Activated T-cell treated with anti-CD3 and anti-CD28 coated beads for 1 hour (primary cell): ENCODE data around the gene FAM50A.

Experiments used
- DNase-seq: peaks from one replicate; pipeline ENCODE4 v3.0.0-alpha.2; 2020; ENCODE audit warnings: low read depth

Gene FAM50A

DNA sequence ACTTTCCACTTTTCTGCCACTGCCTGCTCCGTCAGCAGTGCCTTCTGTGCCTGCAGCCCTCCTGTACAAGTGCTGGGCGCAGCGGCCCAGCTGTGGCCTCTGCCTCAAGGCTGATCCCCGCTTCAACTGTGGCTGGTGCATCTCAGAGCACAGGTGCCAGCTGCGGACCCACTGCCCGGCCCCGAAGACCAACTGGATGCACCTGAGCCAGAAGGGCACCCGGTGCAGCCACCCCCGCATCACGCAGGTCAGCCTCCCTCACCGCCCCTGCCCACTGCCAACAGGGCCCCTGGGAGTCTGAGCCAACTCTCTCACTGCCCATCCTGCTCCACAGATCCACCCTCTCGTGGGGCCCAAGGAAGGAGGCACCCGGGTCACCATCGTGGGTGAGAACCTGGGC is 21.7 kb downstream of the FAM50A start:
- DNase-seq = no peak

DNA sequence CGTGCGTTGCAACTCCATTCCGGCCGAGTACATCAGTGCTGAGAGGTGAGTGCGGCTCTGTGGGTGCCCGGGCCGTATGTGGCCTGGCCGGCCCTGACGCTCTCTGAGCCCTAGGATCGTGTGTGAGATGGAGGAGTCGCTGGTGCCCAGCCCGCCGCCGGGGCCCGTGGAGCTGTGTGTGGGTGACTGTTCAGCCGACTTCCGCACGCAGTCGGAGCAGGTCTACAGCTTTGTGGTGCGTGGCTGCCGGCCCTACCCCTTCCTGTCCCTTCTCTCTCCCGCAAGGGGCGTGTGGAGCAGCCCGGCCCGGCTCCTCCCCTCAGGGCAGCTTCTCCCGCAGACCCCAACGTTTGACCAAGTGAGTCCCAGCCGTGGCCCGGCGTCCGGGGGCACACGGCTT is 22.1 kb downstream of the FAM50A start:
- DNase-seq = no peak

DNA sequence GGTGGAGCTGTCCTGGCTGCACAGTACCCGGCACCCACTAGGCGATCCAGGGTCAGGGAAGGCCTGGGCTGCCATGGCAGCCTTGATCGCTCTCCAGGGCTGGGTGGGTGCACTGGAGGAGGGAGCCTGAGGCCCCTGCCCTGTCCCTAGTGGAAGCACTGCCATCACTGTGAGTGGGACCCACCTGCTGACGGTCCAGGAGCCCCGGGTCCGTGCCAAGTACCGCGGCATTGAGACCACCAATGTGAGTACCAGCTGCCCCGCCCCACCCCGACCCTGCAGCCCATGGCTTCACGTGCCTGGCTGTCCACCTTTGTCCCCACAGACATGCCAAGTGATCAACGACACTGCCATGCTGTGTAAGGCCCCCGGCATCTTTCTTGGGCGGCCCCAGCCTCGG is 23.0 kb downstream of the FAM50A start:
- DNase-seq = no peak

DNA sequence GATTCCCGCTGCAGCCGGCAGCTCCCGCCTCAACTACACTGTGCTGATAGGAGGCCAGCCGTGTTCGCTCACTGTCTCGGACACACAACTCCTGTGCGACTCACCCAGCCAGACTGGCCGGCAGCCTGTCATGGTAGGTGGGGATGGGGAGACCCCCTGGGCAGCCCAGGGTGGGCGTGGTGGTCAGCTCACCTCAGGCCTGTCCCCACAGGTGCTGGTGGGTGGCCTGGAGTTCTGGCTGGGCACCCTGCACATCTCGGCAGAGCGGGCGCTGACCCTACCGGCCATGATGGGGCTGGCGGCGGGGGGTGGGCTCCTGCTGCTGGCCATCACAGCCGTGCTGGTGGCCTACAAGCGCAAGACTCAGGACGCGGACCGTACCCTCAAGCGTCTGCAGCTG is 23.6 kb downstream of the FAM50A start:
- no peak for DNase-seq

DNA sequence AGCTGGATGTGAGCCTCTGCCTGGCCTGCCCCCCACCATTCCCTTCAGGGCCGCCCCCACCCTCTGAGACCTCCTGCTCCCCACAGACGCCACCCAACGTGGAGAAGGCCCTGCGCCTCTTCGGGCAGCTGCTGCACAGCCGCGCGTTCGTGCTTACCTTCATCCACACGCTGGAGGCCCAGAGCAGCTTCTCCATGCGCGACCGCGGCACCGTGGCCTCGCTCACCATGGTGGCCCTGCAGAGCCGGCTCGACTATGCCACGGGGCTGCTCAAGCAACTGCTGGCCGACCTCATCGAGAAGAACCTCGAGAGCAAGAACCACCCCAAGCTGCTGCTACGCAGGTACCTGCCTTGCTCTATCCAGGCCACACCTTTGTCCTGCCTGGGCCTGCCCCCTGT is 24.3 kb downstream of the FAM50A start:
- no peak for DNase-seq

DNA sequence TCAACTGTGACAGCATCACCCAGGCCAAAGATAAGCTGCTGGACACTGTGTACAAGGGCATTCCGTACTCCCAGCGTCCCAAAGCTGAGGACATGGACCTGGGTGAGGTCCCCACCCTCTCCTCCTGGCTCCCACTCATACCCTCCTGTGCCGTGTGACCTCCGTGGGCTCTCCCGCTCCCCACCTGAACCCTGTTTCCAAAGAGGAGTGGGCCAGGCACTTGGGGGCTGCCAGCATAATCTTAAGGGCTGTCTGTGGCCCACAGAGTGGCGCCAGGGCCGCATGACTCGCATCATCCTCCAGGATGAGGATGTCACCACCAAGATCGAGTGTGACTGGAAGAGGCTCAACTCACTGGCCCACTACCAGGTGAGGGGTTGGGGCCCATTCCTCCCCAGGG is 25.2 kb downstream of the FAM50A start:
- DNase-seq = no peak

DNA sequence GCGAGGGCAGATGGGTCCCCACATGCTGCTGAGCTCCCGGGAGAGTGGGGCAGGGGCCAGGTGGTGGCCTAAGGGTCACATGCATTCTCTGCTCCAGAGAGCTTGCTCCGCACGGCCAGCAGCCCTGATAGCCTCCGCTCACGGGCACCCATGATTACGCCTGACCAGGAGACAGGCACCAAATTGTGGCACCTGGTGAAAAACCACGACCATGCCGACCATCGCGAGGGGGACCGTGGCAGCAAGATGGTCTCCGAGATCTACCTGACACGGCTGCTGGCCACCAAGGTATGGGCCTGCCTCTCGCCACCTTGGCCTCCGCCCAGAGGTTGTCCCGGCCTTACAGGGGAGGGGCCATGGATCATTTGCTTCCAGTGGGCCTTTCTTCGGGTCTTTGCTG is 25.9 kb downstream of the FAM50A start:
- no peak for DNase-seq

DNA sequence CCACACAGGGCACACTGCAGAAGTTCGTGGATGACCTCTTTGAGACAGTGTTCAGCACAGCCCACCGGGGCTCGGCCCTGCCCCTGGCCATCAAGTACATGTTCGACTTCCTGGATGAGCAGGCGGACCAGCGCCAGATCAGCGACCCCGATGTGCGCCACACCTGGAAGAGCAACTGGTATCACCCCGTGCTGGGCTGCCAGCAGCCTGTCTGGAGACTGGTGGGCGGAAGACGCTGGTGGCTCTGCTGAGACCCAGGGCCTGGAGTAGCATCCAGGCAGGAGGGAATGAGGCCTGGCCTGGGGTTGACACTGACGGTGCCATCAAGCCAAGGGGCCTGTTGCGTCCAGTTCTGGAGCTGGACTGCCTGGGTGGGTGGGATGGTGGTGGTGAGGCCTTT is 26.5 kb downstream of the FAM50A start:
- no peak for DNase-seq

DNA sequence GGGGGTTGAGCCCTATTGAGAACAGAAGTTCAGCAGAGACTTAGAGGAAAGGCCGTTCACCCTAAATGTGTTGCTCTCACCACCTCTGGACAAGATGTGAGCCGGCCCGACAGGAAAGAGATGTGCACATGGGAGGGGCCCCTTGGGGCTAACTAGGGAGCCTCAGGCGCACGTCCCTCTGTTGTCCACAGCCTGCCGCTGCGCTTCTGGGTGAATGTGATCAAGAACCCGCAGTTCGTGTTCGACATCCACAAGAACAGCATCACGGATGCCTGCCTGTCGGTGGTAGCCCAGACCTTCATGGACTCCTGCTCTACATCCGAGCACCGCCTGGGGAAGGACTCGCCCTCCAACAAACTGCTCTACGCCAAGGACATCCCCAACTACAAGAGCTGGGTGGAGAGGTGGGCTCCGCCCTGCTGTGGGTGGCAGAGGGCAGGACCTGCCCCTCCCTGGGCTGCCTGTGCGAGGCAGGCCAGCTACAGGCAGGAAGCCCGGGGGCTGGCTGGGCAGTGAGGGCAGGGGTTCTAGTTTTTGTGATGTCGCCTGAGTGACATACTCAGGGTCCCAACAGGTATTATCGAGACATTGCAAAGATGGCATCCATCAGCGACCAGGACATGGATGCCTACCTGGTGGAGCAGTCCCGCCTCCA is 27.1 kb downstream of the FAM50A start:
- no peak for DNase-seq

DNA sequence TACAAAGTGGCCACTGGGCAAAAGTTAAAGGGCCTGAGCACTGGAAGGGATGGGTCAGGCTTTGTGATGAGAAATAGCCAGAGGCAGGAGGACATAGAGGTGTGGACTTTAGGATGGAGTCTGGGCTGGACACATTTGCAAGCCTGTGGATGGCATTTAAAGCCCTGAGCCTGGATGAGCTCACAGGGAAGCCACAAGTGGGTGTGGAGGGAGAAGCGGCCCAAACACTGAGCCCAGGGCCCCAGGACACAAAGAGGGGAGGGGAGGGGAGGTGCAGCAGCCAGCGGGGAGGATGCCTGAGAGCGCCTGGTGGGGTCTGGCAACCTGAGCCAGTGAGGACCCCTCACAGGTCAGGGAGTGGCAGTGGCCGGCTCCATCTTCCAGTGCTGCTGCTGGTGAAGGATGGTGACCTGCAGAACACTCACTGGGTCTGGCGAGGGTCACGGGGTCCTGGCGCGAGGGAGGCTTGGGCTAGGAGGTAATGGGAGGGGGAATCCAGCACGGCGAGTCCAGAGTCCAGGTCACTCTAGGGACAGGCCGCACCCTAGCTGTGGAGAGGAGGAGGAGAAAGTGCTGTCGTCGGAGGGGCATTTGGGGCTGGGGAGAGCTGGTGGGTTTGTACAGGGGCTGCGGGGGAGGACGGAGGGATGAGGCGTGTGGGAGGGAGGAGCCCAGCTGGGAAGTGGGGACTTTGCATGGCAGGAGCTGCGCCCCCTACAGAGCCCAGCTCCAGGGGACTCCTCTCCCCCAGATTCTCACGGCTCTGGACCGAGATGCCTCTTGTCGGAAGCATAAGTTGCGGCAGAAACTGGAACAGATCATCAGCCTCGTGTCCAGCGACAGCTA is 28.1 kb downstream of the FAM50A start:
- no peak for DNase-seq

DNA sequence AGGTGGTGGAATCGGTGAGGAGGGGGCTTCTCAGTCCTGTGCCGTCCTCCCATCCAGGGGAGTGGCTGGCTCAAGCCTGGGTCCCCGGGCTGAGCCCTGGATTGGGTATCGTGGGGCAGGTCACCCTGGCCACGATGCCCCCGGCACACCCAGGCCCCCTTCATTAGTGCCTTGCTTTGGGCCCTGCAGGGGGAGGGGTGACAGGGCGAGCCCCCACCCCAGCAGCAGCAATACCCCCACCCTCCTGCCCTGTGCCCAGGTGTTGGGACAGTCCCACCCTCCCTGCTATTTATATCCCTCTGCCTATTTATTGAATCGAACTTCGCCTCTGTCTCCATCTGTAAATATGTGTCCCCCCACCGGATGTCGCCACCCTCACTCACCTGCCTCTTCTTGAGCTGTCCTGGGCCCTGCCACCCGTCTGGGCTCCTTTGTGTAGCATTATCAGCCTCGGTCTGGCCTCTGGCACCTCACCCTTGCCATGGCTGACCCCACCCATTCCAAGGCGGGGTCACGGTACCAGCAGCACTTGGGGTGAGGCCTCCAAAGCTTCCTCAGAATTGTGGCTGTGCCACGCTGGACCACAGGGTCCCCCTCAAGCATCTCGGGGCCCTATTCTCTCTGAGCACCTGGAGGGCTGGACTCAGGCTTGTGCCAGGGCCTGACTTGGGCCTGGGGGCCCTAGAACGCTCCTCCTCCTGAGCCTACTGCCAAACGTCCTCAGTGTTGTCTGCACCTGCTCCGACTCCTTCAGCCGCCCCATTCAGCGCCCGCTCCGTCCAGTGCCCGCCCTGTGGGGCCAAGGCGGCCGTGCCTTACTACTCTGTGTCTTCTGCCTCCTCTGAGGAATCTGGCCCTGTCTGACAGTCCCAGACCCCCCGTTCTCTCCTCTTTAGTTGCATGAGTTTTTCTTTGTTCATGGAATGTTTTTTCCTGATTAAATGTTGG is 29.0 kb downstream of the FAM50A start:
- DNase-seq = no peak

DNA sequence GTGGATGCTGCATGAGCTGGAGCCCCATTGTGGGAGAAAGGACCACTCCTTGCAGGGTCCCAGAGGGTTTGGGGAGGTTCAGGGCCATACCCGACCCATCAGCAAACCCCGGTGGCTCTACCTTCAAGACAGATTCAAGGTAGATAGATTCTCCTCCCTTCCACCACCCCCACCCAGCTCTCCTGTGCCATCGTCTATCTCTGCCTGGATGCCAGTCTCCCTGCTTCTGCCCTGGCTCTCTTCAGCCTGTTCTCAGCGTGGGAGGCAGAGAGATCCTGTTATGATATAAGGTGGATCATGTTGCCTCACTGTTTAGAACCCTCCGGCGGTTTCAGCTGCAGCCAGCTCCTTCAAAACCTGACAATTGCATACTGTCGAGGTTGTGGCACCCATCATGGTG is 29.7 kb downstream of the FAM50A start:
- DNase-seq = no peak

DNA sequence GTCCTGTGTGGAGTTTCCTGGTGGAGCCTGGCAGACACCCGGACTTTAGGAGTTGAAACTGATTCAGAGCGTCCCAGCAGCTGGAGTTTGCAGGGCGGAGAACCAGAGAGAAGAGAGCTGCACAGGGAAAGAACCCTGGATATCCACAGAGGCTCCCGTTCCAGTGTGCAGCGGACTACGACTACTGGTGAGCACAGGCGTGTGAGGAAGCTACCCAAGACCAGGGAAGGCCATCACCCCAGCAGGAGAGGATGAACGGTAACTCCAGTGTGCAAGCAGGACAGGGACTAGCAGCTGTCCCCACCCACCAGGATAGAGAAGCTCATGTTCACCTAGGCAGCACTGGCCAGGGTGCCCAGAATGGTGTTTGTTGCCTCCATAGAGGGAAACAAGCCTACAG is 32.9 kb downstream of the FAM50A start:
- DNase-seq = no peak

DNA sequence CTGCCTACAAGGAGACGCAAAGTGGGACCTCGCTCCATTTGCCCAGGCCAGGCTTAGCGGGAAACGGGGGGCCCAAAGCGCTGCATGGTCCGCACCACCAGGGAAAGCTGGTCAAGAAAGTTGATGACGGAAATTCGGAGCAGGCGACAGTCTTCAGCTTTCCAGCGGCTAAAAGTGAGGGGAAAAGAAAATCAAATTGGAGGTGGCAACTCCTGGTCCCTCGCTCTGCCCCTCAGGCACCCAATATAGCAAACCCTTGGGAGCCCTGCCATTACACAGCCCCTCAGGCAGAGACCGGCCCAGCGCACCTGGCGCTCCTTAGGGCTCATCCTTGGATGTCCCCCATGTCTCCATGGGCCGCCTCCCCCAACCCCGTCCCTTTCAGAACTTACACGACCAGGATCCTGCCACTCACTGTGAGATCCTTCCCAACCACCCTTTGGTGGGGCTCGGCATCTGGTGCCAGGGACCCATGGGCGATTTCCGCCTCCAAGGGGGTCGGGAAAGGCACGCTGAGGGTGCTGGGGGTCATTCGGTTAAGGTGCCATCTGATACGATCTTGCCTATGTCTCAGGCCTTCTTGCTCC is 34.0 kb downstream of the FAM50A start:
- DNase-seq = no peak

DNA sequence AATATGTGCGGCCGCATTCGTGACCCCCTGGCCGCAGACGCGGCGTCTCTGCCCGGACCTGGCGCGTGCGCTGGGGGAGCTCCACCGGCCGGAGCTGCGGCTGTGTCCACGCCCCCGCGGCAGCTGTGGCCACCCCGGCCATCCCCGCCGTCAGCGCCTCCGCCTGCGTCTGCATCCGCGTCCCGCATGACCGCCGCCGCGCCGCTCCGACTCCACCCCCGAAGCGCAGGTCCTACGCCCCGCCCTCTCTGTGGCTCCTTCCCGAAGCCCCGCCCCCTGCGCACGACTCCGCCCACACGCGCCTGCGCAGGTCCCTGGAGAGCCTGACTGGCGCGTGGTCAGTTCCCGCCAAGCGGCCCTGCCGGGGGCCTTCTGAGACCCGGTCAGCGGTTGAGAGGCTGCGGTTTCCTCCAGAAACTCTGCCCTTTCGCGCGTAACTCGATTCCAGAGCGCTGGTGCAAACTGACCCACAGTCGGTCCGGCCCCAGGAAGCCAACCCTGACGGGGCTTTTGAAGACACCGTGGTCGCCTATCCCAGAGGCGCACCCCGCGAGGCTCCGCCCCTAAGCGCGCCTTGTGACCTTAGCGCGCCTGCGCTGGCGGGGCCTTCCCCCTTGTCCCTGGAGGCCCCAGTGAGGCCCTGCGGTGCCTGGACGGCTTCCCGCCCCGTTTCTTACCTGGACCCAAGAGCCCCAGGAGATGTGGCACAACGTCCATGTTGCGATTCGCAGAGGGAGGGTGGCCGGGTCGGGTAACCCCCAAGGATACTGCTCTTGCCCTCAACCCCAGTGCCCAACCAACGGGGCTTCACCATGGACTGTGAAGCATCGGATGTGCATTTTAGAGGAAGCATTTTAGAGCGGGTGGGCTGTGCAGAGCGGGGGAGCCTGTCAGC is 35.0 kb downstream of the FAM50A start, which contains the start of gene LAGE3:
LAGE3 (minus strand) TSS at position 554 of the 895 bp plus-strand sequence; CDS start at position 188, 366 bp downstream.
- DNase-seq = peak; percentile 93

DNA sequence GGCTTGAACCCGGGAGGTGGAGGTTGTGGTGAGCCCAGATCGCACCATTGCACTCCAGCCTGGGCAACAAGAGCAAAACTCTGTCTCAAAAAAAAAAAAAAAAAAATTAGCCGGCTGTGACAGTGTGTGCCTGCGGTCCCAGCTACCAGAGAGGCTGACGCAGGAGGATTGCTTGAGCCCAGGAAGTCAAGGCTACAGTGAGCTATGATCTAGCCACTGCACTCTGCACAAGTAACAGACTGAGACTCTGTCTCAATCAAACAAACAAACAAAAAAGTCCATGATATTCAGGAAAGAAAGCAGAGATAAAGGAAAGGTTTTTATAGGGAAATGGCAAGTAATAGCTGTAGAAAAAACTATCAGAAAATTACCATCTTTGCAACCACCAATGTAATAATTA is 37.3 kb downstream of the FAM50A start:
- DNase-seq = no peak

DNA sequence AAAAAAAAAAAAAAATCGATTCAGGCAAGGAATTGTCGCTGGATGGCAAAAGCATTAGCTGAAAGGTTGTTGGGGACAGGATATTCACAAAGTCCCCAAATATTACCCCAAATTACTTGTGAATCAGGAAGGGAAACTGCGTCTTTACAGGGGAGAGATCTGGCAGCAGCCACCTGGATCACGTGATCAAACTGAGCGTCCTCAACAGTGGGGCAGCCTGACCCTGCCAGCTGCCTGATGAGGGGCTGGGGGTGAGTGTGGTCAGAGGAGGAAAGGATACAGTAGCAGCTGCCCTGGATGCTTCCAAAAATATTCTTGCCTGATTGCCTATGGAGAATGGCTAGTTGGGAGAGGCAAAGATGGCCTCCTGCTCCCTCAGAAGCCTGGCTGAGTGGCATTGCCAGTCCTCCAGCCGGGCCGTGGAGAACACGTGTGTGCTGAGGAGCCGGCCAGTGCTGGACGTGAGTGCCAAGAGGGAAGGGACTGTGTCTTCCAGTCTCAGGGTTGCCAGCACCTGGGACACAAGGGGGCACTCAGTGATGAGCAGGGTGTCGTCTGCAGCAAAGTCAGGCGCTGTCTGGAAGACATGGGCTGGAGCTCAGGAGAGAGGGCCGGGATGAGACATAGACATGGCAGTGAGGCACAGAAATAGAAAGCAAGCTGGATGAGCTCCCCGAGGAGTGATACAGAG is 38.1 kb downstream of the FAM50A start:
- DNase-seq = no peak

DNA sequence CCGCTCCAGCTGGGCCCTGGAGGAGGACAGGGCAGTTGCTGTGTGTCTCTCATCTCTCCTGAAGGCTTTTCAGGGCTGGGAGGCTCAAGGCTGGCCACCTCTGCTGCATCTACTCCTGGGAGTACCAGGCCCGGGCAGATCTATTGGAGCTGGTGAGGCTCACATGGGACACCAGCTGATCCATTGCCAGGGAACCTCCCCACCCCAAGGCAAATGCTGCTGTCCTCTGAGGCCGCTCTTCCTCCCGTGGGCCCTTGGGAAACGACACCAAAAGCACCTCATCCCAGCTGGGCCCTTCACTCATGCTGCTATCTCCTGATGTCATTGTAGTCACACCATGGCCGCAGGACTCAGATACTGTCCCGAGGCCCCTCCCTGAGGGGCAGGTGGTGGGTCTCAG is 38.8 kb downstream of the FAM50A start:
- no peak for DNase-seq

DNA sequence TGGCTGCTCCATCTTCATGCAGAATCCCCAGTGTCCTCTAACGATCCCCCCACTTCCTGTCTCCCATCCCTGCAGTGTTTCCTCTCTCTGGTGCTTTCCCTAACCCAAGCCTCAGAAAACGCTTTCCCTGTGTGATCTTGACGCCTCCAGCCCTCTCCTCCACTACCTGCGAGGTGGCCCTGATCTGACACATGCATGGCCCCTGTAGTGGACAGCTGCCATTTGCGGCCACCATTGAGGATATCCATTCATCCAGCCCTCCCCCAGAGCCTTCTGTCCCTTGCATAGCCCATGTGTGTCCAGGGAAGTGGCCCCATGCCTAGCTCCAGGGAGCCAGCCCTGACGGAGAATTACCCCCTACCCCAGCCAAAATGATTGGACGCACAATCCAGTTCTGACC is 39.4 kb downstream of the FAM50A start:
- no peak for DNase-seq
